Gastrocnemius medialis (tissue), 4 donors: Measurements from ENCODE around the gene STRADA. TPM values are rescaled to one million over a fixed set of nuclear protein-coding genes. Genes with fewer than 3 reads are reported as not detected.
"Not testable (repeated sequence)": the region's sequence is repeated elsewhere in the genome, so short reads cannot be mapped to it uniquely, and the experiment has no call there.

Experiments
- ATAC-seq, 2 donors: fragments of 150-250 bp; one replicate each; pipeline ENCODE4 v1.9.1; 2016
- DNase-seq, 2 donors: peaks; one replicate each; pipeline ENCODE4 v3.0.0-alpha.2; 2019
- H3K27ac ChIP-seq, 4 donors: fragments of 200-600 bp; sonication (generic); 1 replicate in 1 of 4; 2 replicates in 3 of 4; pipeline ENCODE4 v1.5.1; 2016 to 2018; ENCODE audit warnings: mild to moderate bottlenecking in 2 of 4, moderate library complexity in 1 of 4
- H3K27me3 ChIP-seq, 3 donors: fragments of 200-600 bp; sonication (generic) in 2 of 3; 1 replicate in 1 of 3; 2 replicates in 2 of 3; pipeline versions ENCODE4 v1.5.1 to v1.6.0; 2016 to 2019; ENCODE audit warnings: mild to moderate bottlenecking in 1 of 3, moderate library complexity in 1 of 3
- H3K36me3 ChIP-seq, 2 donors: fragments of 200-600 bp; sonication (generic) in 1 of 2; one replicate each; pipeline ENCODE4 v1.5.1; 2017 to 2018
- H3K4me1 ChIP-seq, 2 donors: fragments of 200-600 bp; sonication (generic) in 1 of 2; one replicate each; pipeline ENCODE4 v1.5.1; 2016 to 2017; ENCODE audit warnings: mild to moderate bottlenecking in 2 of 2
- H3K4me3 ChIP-seq, 4 donors: fragments of 200-600 bp; sonication (generic) in 3 of 4; 1 replicate in 1 of 4; 2 replicates in 3 of 4; pipeline ENCODE4 v1.5.1; 2016 to 2019; ENCODE audit warnings: mild to moderate bottlenecking in 2 of 4
- H3K9me3 ChIP-seq, 3 donors: fragments of 200-600 bp; sonication (generic) in 2 of 3; 1 replicate in 1 of 3; 2 replicates in 2 of 3; pipeline ENCODE4 v1.5.1; 2016 to 2019
- CTCF ChIP-seq, 5 experiments: fragments of 450-650 bp in 3 of 5; fragments of 200-600 bp in 2 of 5; sonication (generic) in 2 of 5; IDR thresholded peaks in 4 of 5; conservative IDR thresholded peaks in 1 of 5; 1 replicate in 4 of 5; 2 replicates in 1 of 5; pipeline ENCODE4 v1.5.1; 2016 to 2019; ENCODE audit warnings: antibody characterized with exemption in 5 of 5, mild to moderate bottlenecking in 3 of 5, moderate library complexity in 3 of 5
- POLR2A ChIP-seq, 2 donors: fragments of 450-650 bp; IDR thresholded peaks; one replicate each; pipeline ENCODE4 v1.6.1; 2017; ENCODE audit warnings: antibody characterized with exemption in 2 of 2, mild to moderate bottlenecking in 2 of 2, moderate library complexity in 2 of 2
- in situ Hi-C, 4 donors: fragments of 200-750 bp; cut with MboI; loops; one replicate each; pipeline versions ENCODE4 v1.15.0 to v1.8.0; 2017; ENCODE audit warnings: low sequenced_read_pairs in 4 of 4
- intact Hi-C: fragments of 100-400 bp; cut with DNase I; formaldehyde crosslinking; loops from one replicate; pipeline ENCODE4 v1.15.1; 2023; ENCODE audit warnings: low total_unique reads
- total RNA-seq, 4 donors: library from RNA; depleted of rRNA; stranded (reverse); fragments of >200 nt; gene quantifications; one replicate each; pipeline versions ENCODE4 v1.1.0 to v1.2.3, GENCODE V29; 2016

STRADA gene
- total RNA-seq, 4 donors from 2014 or later = 7.5 to 15.0 (median 8.6) TPM

- intact Hi-C loops = no loop called here
- ATAC-seq = no peak
- no peak for DNase-seq
These were observed 5.9 kb downstream of the STRADA start for GRCh38 chr17:63735691-63736090.

GRCh38 chr17:63722403-63722802, 19.2 kb downstream of the STRADA start:
- Histone ChIP-seq H3K27ac (no peak overlapping the region), H3K4me3 (no peak overlapping the region), H3K4me1 (no peaks in the 10 kb centered on the region), H3K9me3 (no peaks in the 10 kb centered on the region), H3K36me3 (peaks cover 0 to 29% of the 10 kb centered on the region in 2 donors), H3K27me3 (no peaks in the 10 kb centered on the region)
- in situ Hi-C loops = loop anchor here in 1 of 4 donors (25.0 kb wide), 1 partner anchor 285 kb away; the partner anchor contains the start of gene CYB561
- no peak for ATAC-seq
- intact Hi-C loops = no loop called here
- no peak for TF ChIP-seq POLR2A (IDR thresholded peaks at IDR 0.05)
- TF ChIP-seq CTCF (IDR thresholded peaks at IDR 0.05 in 4 of 5, conservative IDR thresholded peaks at IDR 0.05 in 1 of 5) = no peak
- DNase-seq = no peak

More at GRCh38 chr17:63735691-63736090, 5.9 kb downstream of the STRADA start:
- no peak overlapping the region for H3K4me3 ChIP-seq
- in situ Hi-C loops = loop anchor here in 1 of 4 donors (5.0 kb wide), 1 partner anchor 52 kb away; no protein-coding TSS in a partner anchor
- no peaks in the 10 kb centered on the region for H3K36me3 ChIP-seq
- no peaks in the 10 kb centered on the region for H3K9me3 ChIP-seq
- no peak overlapping the region for H3K27ac ChIP-seq
- peaks cover 6 to 10% of the 10 kb centered on the region in 2 donors for H3K4me1 ChIP-seq
- no peak for TF ChIP-seq POLR2A (IDR thresholded peaks at IDR 0.05)
- TF ChIP-seq CTCF (IDR thresholded peaks at IDR 0.05 in 4 of 5, conservative IDR thresholded peaks at IDR 0.05 in 1 of 5) = no peak
- H3K27me3 ChIP-seq = no peaks in the 10 kb centered on the region

- H3K27ac ChIP-seq, DNase-seq, H3K4me1 ChIP-seq, H3K27me3 ChIP-seq, H3K9me3 ChIP-seq, intact Hi-C loops, H3K4me3 ChIP-seq, ATAC-seq: not testable (repeated sequence)
- in situ Hi-C loops = loop anchor here in 1 of 4 donors (25.0 kb wide), 1 partner anchor 283 kb away; the partner anchor contains the start of gene CYB561
- H3K36me3 ChIP-seq = peaks cover 0 to 12% of the 10 kb centered on the region in 2 donors
These were observed 21.4 kb downstream of the STRADA start for GRCh38 chr17:63720194-63720593.

DNA sequence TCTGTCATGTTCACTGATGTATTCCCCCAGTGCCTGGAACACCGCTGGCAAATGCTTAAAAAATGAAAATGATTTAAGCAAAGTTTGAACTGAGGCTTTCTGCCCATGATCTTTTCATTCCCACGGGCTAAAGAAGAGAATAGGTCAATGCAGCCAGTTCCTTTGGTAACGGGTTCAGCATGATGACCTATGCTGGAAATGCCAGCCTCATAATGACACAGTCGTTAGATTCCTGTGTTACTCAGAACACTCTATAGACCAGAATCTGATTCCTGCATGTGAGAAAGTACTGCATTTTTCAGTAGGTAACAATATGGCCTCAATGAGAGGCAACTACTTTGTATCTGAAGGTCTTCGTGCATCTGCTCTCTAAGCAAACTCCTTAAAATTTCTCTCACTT, 22.6 kb downstream of the STRADA start:
- no peak for ATAC-seq
- H3K27ac ChIP-seq = no peak overlapping the region
- H3K27me3 ChIP-seq = no peaks in the 10 kb centered on the region
- H3K36me3 ChIP-seq = no peaks in the 10 kb centered on the region
- in situ Hi-C loops = loop anchor here in 1 of 4 donors (25.0 kb wide), 1 partner anchor 282 kb away; the partner anchor contains the start of gene CYB561
- H3K4me3 ChIP-seq = no peak overlapping the region
- H3K4me1 ChIP-seq = peaks cover 6 to 8% of the 10 kb centered on the region in 2 donors
- no peak for DNase-seq
- intact Hi-C loops = no loop called here
- no peak for TF ChIP-seq POLR2A (IDR thresholded peaks at IDR 0.05)
- TF ChIP-seq CTCF (IDR thresholded peaks at IDR 0.05 in 4 of 5, conservative IDR thresholded peaks at IDR 0.05 in 1 of 5) = no peak
- no peaks in the 10 kb centered on the region for H3K9me3 ChIP-seq

- Histone ChIP-seq H3K27ac (no peak overlapping the region), H3K36me3 (peaks cover 0 to 22% of the 10 kb centered on the region in 2 donors), H3K4me3 (no peak overlapping the region), H3K9me3 (no peaks in the 10 kb centered on the region), H3K27me3 (no peaks in the 10 kb centered on the region), H3K4me1 (peaks cover 6 to 8% of the 10 kb centered on the region in 2 donors)
- TF ChIP-seq POLR2A (IDR thresholded peaks at IDR 0.05) (no peak), CTCF (IDR thresholded peaks at IDR 0.05 in 4 of 5, conservative IDR thresholded peaks at IDR 0.05 in 1 of 5) (no peak)
- in situ Hi-C loops (loop anchor here in 1 of 4 donors (25.0 kb wide), 1 partner anchor 279 kb away; the partner anchor contains the start of gene CYB561), intact Hi-C loops (no loop called here)
- DNase-seq (no peak), ATAC-seq (no peak)
These were observed 25.2 kb downstream of the STRADA start for GRCh38 chr17:63716426-63716825.
